WERI-Rb-1 (cell line): ENCODE measurements around the gene AKAP8L.
A peak's percentile ranks its signal among the peaks of the same experiment; 100 is the strongest.

Experiments
- DNase-seq: peaks from one replicate; pipeline ENCODE4 v3.0.0-alpha.2; 2020
- H3K27ac ChIP-seq: fragments of 250-450 bp; sonication (Bioruptor Pico); 2 replicates; pipeline ENCODE4 v1.5.1; 2020; ENCODE audit warnings: mild to moderate bottlenecking, moderate library complexity
- H3K27me3 ChIP-seq: fragments of 250-450 bp; sonication (Bioruptor Pico); 2 replicates; pipeline ENCODE4 v1.5.1; 2021; ENCODE audit warnings: mild to moderate bottlenecking, low read depth, moderate library complexity; ENCODE audit not compliant: insufficient read depth, severe bottlenecking
- H3K36me3 ChIP-seq: fragments of 250-450 bp; sonication (Bioruptor Pico); 2 replicates; pipeline ENCODE4 v1.5.1; 2020; ENCODE audit warnings: mild to moderate bottlenecking, moderate library complexity
- H3K4me3 ChIP-seq: 2 replicates; pipeline ENCODE4 v1.5.1; 2011; ENCODE audit warnings: low read depth, mild to moderate bottlenecking, control low read depth, low read length
- H3K9me3 ChIP-seq: fragments of 250-450 bp; sonication (Bioruptor Pico); 2 replicates; pipeline ENCODE4 v1.5.1; 2021; ENCODE audit warnings: mild to moderate bottlenecking, moderate library complexity; ENCODE audit not compliant: severe bottlenecking
- TF ChIP-seq, protein P1 (sequence below): IDR thresholded peaks from 2 replicates; pipeline ENCODE4 v1.5.1; 2011; ENCODE audit warnings: low read depth, mild to moderate bottlenecking, control low read depth, inconsistent platforms, low read length

Gene AKAP8L

DNA sequence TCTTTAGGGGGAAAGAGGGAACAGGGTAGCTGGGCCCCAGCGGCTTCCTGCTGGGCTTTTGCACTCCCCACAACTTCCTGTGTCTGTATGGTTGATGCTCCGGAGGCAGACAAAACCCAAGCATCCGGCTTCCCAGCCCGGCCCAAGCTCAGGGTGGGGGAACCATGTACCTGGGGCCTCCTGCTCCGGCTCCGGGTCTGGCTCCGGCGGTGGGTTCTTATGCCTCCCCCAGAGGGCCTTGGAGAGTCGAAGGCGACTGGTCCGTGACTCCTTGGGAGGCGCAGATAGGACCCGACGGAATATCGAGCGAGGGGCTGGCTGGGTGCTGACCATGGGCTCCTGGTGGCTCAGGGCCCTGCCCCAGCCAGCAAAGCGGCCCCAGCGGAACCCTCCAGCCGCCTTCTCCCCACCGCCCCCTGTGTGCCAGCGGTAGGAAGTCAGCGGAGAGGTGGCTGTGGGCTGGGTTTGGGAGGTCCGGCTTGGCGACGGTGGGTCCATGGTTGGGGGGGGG, 45.1 kb upstream of the AKAP8L start:
- TF ChIP-seq, protein P1, sequence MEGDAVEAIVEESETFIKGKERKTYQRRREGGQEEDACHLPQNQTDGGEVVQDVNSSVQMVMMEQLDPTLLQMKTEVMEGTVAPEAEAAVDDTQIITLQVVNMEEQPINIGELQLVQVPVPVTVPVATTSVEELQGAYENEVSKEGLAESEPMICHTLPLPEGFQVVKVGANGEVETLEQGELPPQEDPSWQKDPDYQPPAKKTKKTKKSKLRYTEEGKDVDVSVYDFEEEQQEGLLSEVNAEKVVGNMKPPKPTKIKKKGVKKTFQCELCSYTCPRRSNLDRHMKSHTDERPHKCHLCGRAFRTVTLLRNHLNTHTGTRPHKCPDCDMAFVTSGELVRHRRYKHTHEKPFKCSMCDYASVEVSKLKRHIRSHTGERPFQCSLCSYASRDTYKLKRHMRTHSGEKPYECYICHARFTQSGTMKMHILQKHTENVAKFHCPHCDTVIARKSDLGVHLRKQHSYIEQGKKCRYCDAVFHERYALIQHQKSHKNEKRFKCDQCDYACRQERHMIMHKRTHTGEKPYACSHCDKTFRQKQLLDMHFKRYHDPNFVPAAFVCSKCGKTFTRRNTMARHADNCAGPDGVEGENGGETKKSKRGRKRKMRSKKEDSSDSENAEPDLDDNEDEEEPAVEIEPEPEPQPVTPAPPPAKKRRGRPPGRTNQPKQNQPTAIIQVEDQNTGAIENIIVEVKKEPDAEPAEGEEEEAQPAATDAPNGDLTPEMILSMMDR: no peak
- H3K9me3 ChIP-seq: no peaks in the 10 kb centered on the region
- H3K36me3 ChIP-seq: no peaks in the 10 kb centered on the region
- peaks cover 68% of the 10 kb centered on the region for H3K27me3 ChIP-seq
- no peak overlapping the region for H3K4me3 ChIP-seq
- no peak for DNase-seq
- H3K27ac ChIP-seq: no peak overlapping the region

DNA sequence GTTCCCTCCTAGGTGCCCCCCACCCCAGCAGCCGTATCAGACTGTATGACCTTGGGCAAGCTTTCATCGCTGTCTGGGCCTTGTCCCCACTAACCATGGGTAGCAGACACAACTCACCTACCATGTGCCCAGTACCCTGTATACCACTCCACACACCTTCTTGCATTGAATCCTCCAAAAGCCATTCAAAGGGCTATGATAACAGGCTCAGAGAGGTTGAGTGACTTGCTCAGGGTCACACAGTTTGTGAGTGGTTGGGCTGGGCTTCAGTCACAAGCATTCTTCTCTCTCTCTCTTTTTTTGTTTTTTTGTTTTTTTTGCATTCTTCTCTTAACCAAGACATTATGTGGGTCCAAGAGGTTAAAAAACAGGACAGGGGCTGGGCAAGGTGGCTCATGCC, 42.9 kb upstream of the AKAP8L start:
- Histone ChIP-seq H3K36me3 (no peaks in the 10 kb centered on the region), H3K9me3 (no peaks in the 10 kb centered on the region), H3K27me3 (peaks cover 67% of the 10 kb centered on the region), H3K4me3 (no peak overlapping the region), H3K27ac (no peak overlapping the region)
- DNase-seq: no peak
- TF ChIP-seq, protein P1: no peak

DNA sequence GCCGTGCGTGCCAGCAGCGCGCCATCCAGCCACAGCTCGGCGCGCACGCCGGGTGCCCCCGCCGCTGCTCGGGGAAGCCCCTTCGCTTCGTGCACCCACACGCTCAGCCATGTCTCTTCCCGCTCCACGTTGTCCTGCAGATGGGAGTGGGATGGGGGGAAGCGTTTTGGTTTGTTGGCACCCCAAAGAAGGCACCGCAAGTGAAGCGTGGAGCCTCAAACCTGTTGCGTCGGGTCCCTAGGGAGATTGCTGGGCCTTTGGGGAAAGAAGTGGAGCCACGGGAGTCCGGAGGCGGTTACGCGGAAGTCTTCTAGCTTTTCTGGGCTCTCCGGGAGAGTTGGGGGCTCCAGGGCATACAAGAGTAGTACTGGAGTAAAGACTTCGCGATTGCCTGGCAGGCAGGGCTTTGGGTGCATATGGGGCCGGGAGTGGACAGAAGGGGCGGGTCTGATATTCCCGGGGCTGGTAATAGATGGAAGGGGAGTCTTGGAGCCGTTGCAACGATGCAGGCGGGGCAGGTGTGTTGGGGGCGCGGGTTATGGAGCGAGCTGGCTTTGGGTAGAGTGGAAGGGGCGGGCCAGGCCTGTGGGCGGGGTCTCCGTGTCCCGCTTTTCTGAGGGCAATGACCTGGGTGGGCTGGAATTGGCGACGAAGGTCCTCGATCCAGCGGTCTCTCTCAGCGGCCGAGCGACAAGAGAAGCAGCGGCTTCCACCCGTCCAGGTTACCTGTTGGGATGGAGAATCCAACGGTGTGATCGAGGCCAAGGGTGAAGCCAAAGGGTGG, 39.1 kb upstream of the AKAP8L start:
- no peak overlapping the region for H3K4me3 ChIP-seq
- H3K36me3 ChIP-seq: no peaks in the 10 kb centered on the region
- TF ChIP-seq, protein P1: no peak
- H3K27ac ChIP-seq: no peak overlapping the region
- H3K9me3 ChIP-seq: no peaks in the 10 kb centered on the region
- no peak for DNase-seq
- peaks cover 56% of the 10 kb centered on the region for H3K27me3 ChIP-seq

DNA sequence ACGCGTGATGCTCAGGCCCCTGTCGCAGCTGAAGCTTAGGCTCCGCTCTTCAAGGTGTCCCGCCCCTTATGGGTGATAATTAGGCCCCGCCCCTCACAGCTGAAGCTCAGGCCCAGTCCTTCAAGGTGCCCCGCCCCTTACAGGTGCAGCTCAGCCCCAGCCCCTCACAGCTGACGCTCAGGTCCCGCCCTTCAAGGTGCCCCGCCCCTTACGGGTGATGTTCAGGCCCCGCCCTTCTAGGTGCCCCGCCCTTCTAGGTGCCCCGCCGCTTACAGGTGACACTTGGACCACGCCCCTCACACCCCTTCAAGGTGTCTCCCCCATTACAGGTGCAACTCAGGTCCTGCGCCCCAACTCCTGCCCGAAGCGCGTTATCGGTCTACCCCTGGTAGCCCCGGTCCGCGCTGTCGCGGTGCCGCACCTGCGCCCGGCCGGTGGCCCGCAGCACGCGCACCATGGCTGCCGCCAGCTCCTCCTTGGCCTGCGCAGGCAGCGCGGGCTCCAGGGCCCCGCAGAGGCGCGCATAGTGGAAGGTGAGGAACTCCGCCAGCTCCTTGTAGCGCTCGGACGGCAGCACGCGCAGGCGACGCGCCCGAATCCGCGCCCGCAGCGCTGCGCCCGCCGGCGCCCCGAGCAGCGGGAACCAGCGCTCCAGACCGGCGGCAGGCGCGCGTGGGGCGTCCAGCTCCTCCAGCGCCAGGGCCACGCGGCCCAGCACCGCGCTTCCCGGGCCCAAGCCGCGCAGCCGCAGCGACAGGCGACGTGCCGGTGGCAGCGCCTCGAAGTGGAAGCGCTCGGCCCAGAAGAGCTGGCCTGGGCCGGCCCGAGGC, 38.3 kb upstream of the AKAP8L start:
- Histone ChIP-seq H3K27ac (no peak overlapping the region), H3K27me3 (peaks cover 56% of the 10 kb centered on the region), H3K4me3 (peak overlapping the region; percentile 13; the same call in 1 of the 2 replicates), H3K9me3 (no peaks in the 10 kb centered on the region), H3K36me3 (no peaks in the 10 kb centered on the region)
- DNase-seq: peak; percentile 49
- TF ChIP-seq, protein P1: no peak

DNA sequence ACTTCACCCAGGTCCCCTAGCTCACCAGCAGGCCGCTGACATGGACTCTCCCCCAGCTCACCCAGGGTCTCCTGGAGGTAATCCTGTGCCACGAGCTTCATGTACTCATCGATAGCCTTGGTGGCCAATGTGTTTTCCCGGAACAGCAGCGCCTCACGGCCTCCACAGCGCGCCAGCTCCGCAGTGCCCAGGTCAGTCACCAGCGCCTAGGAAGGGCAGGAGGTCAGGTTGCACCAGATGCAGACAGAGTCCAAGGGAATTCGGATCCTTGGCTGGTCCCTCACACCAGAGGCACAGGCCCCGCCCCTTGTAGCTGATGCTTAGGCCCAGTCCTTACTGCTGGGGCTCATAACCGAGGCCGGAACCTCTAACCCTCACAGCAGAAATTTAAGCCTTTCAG, 37.7 kb upstream of the AKAP8L start:
- peaks cover 54% of the 10 kb centered on the region for H3K27me3 ChIP-seq
- no peak for DNase-seq
- no peak overlapping the region for H3K27ac ChIP-seq
- H3K9me3 ChIP-seq: no peaks in the 10 kb centered on the region
- TF ChIP-seq, protein P1: no peak
- H3K36me3 ChIP-seq: no peaks in the 10 kb centered on the region
- no peak overlapping the region for H3K4me3 ChIP-seq
